ENCODE data around the gene KIF13A.
"Not testable (repeated sequence)": the region's sequence is repeated elsewhere in the genome, so short reads cannot be mapped to it uniquely, and the experiment has no call there.

Gene KIF13A

GRCh38 chr6:17820055-17820454 lies 167.4 kb downstream of the KIF13A start:
- TF ChIP-seq, protein P1, sequence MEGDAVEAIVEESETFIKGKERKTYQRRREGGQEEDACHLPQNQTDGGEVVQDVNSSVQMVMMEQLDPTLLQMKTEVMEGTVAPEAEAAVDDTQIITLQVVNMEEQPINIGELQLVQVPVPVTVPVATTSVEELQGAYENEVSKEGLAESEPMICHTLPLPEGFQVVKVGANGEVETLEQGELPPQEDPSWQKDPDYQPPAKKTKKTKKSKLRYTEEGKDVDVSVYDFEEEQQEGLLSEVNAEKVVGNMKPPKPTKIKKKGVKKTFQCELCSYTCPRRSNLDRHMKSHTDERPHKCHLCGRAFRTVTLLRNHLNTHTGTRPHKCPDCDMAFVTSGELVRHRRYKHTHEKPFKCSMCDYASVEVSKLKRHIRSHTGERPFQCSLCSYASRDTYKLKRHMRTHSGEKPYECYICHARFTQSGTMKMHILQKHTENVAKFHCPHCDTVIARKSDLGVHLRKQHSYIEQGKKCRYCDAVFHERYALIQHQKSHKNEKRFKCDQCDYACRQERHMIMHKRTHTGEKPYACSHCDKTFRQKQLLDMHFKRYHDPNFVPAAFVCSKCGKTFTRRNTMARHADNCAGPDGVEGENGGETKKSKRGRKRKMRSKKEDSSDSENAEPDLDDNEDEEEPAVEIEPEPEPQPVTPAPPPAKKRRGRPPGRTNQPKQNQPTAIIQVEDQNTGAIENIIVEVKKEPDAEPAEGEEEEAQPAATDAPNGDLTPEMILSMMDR (IDR thresholded peaks at IDR 0.05): no peak
- TF ChIP-seq ZFX (IDR thresholded peaks at IDR 0.05; ENCODE audit: borderline replicate concordance): no peak
- no peak overlapping the region for H3K27ac ChIP-seq

- peak overlapping the region; percentile 44 for H3K27ac ChIP-seq
These were observed 169.7 kb downstream of the KIF13A start for GRCh38 chr6:17817763-17818162.

GRCh38 chr6:17816921-17817611 lies 170.4 kb downstream of the KIF13A start:
- TF ChIP-seq ZFX (IDR thresholded peaks at IDR 0.05; ENCODE audit: borderline replicate concordance): no peak
- TF ChIP-seq, protein P1 (IDR thresholded peaks at IDR 0.05): no peak
- peak overlapping the region; percentile 44 for H3K27ac ChIP-seq

More at GRCh38 chr6:17817763-17818162, 169.7 kb downstream of the KIF13A start:
- no peak for TF ChIP-seq ZFX (IDR thresholded peaks at IDR 0.05; ENCODE audit: borderline replicate concordance)
- TF ChIP-seq, protein P1 (IDR thresholded peaks at IDR 0.05): no peak

GRCh38 chr6:17813542-17813941 lies 173.9 kb downstream of the KIF13A start:
- TF ChIP-seq, protein P1 (IDR thresholded peaks at IDR 0.05): no peak
- TF ChIP-seq ZFX (IDR thresholded peaks at IDR 0.05; ENCODE audit: borderline replicate concordance): no peak

DNA sequence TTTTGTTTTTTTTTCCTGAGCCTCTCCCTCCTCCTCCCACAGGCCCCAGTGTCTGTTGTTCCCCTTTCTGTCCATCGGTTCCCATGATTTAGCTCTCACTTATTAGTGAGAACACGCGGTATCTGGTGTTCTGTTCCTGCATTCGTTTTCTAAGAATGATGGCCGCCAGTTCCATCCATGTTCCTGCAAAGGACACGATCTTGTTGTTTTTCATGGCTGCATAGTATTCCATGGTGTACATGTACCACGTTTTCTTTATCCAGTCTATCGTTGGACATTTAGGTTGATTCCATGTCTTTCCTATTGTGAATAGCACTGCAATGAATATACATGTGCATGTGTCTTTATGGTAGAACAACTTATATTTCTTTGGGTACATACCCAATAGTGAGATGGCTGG lies 175.1 kb downstream of the KIF13A start:
- no peak overlapping the region for H3K27ac ChIP-seq
- TF ChIP-seq, protein P1 (IDR thresholded peaks at IDR 0.05): no peak
- TF ChIP-seq ZFX (IDR thresholded peaks at IDR 0.05; ENCODE audit: borderline replicate concordance): no peak

More at GRCh38 chr6:17813542-17813941, 173.9 kb downstream of the KIF13A start:
- no peak overlapping the region for H3K27ac ChIP-seq

- TF ChIP-seq ZFX (IDR thresholded peaks at IDR 0.05; ENCODE audit: borderline replicate concordance): no peak
- no peak overlapping the region for H3K27ac ChIP-seq
These were observed 178.8 kb downstream of the KIF13A start for GRCh38 chr6:17808609-17809008.

DNA sequence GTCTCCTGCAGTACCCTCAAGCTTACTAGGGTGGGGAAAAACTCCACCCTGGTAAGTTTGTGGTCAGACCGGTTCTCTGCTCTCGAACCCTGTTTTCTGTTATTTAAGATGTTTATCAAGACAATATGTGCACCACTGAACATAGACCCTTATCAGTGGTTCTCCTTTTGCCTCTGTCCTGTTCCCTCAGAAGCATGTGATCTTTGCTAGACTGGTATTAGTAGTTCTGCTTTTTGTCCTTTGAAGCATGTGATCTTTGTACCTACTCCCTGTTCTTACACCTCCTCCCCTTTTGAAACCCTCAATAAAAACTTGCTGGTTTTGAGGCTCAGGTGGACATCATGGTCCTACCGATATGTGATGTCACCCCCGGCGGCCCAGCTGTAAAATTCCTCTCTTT lies 180.0 kb downstream of the KIF13A start:
- not testable (repeated sequence) for H3K27ac ChIP-seq

DNA sequence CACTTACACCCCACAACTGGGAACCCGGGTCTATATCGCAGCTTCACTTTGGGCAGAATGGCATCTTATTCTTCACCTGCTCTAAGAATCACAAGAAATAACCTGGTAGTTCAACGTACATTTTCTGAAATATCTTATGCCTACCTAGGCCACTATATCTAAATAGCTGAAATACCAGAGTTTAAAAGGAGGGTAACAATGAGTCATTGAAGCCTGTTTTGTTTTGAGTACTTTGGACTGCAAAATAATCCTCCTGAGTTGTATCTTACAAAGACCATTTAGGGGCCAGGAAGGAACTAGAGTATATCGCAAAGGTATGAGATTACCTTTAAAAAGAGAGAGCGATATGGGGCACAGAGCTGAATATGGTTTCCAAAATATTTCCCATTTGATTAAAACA lies 184.0 kb downstream of the KIF13A start:
- no peak for TF ChIP-seq ZFX (IDR thresholded peaks at IDR 0.05; ENCODE audit: borderline replicate concordance)
- TF ChIP-seq, protein P1 (IDR thresholded peaks at IDR 0.05): no peak
- H3K27ac ChIP-seq: no peak overlapping the region

Data from 22Rv1 (cell line).